Measurements from ENCODE around the gene GABPB1.

DNA sequence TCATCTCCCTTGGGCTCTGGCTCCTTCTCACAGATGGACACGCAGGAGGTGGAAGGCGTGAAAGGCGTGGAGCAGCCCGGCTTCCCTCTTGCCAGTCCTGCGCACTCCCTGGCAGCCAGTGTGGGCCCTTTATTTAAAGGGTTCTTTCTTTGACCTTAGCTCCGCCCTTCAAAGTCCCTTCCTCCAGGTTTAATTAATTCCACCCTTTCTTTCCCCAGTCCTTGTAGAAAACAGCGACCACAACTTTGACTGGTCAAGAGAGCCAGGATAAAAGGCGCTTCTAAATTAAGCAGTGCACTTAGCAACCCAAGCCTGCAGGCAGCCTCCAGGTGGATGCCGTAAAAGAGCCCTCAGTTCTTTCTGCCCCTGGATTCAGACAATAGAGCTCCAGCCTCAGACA, 89.4 kb downstream of the GABPB1 start, which contains the start of gene HDC:
- TF ChIP-seq, protein P1, sequence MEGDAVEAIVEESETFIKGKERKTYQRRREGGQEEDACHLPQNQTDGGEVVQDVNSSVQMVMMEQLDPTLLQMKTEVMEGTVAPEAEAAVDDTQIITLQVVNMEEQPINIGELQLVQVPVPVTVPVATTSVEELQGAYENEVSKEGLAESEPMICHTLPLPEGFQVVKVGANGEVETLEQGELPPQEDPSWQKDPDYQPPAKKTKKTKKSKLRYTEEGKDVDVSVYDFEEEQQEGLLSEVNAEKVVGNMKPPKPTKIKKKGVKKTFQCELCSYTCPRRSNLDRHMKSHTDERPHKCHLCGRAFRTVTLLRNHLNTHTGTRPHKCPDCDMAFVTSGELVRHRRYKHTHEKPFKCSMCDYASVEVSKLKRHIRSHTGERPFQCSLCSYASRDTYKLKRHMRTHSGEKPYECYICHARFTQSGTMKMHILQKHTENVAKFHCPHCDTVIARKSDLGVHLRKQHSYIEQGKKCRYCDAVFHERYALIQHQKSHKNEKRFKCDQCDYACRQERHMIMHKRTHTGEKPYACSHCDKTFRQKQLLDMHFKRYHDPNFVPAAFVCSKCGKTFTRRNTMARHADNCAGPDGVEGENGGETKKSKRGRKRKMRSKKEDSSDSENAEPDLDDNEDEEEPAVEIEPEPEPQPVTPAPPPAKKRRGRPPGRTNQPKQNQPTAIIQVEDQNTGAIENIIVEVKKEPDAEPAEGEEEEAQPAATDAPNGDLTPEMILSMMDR (IDR thresholded peaks at IDR 0.05 in 4 of 5, conservative IDR thresholded peaks at IDR 0.05 in 1 of 5), result no peak
- no peak for TF ChIP-seq POLR2A (IDR thresholded peaks at IDR 0.05)
